SU-DHL-6 (cell line): ENCODE data around the gene TCEANC.

ENCODE experiments used
- H2AFZ ChIP-seq: fragments of 200-600 bp; sonication (generic); 2 replicates; pipeline ENCODE4 v1.6.1; 2014; ENCODE audit warnings: low read depth, mild to moderate bottlenecking, moderate library complexity, mixed read lengths, antibody characterized with exemption, low read length; ENCODE audit not compliant: severe bottlenecking
- H3F3A ChIP-seq: fragments of 200-600 bp; shearing (Covaris generic); 2 replicates; pipeline ENCODE4 v1.6.0; 2016; ENCODE audit warnings: antibody characterized with exemption, mild to moderate bottlenecking; ENCODE audit not compliant: insufficient read depth
- H3K27ac ChIP-seq: fragments of 200-600 bp; sonication (generic); 2 replicates; pipeline ENCODE4 v1.5.1; 2016; ENCODE audit warnings: low read depth, mild to moderate bottlenecking, low read length, moderate library complexity, mixed read lengths
- H3K27me3 ChIP-seq: fragments of 200-600 bp; sonication (generic), shearing (Covaris generic); 2 replicates; pipeline ENCODE4 v1.6.0; 2014; ENCODE audit warnings: mild to moderate bottlenecking, low read length
- H3K36me3 ChIP-seq: fragments of 200-600 bp; sonication (generic); 2 replicates; pipeline ENCODE4 v1.6.1; 2014; ENCODE audit warnings: mild to moderate bottlenecking, low read length, mixed read lengths
- H3K4me2 ChIP-seq: fragments of 300-600, 200-600 bp; shearing (Covaris generic), sonication (generic); 2 replicates; pipeline ENCODE4 v1.6.0; 2014; ENCODE audit warnings: low read length, low read depth, mild to moderate bottlenecking; ENCODE audit not compliant: poor library complexity, severe bottlenecking
- H3K4me3 ChIP-seq: fragments of 200-600 bp; sonication (generic); 2 replicates; pipeline ENCODE4 v1.5.1; 2014; ENCODE audit warnings: antibody characterized with exemption, low read length, mild to moderate bottlenecking, mixed read lengths; ENCODE audit not compliant: insufficient read depth, poor library complexity, severe bottlenecking
- H3K79me2 ChIP-seq: fragments of 200-600 bp; sonication (generic); 2 replicates; pipeline ENCODE4 v1.6.1; 2014; ENCODE audit warnings: mild to moderate bottlenecking, low read length, moderate library complexity; ENCODE audit not compliant: insufficient read depth
- H3K9ac ChIP-seq: fragments of 200-600 bp; sonication (generic); 2 replicates; pipeline ENCODE4 v1.7.0; 2014; ENCODE audit warnings: mild to moderate bottlenecking, low read length
- H3K9me2 ChIP-seq: fragments of 200-600 bp; sonication (generic); replicated peaks from 2 replicates; pipeline ENCODE4 v1.6.1; 2014; ENCODE audit warnings: low read length; ENCODE audit not compliant: insufficient read depth
- H3K9me3 ChIP-seq: fragments of 200-600 bp; sonication (generic); 2 replicates; pipeline ENCODE4 v1.6.1; 2014; ENCODE audit warnings: low read length, mixed read lengths; ENCODE audit not compliant: insufficient read depth
- H4K20me1 ChIP-seq: fragments of 200-600 bp; sonication (generic); 2 replicates; pipeline ENCODE4 v1.6.1; 2014; ENCODE audit warnings: low read depth, mild to moderate bottlenecking, antibody characterized with exemption, low read length, moderate library complexity, mixed read lengths
- CTCF ChIP-seq: fragments of 200-600 bp; sonication (generic); IDR thresholded peaks from one replicate; pipeline ENCODE4 v1.5.1; 2017; ENCODE audit warnings: antibody characterized with exemption, mild to moderate bottlenecking, low read length, moderate library complexity; ENCODE audit not compliant: insufficient read depth, poor library complexity, severe bottlenecking
- EZH2phosphoT487 ChIP-seq: fragments of 200-600 bp; sonication (generic), shearing (Covaris generic); conservative IDR thresholded peaks from 2 replicates; pipeline ENCODE4 v1.6.1; 2018; ENCODE audit warnings: mild to moderate bottlenecking, antibody characterized with exemption, low read length, moderate library complexity, mixed read lengths

Gene TCEANC

GRCh38 chrX:13661735-13662288 lies 8.9 kb downstream of the TCEANC start:
- no peaks in the 10 kb centered on the region for H3K27me3 ChIP-seq
- no peak overlapping the region for H2AFZ ChIP-seq
- H3K4me2 ChIP-seq: no peak overlapping the region
- no peak overlapping the region for H3K4me3 ChIP-seq
- no peaks in the 10 kb centered on the region for H3K9me3 ChIP-seq
- H3K9me2 ChIP-seq: no peaks in the 10 kb centered on the region
- no peak for TF ChIP-seq EZH2phosphoT487
- no peak overlapping the region for H3K9ac ChIP-seq
- no peak overlapping the region for H3K27ac ChIP-seq
- 0 out of 2 replicates have a peak, but pooled peaks cover 4% of the 10 kb centered on the region for H3K36me3 ChIP-seq
- no peaks in the 10 kb centered on the region for H3F3A ChIP-seq
- H4K20me1 ChIP-seq: no peaks in the 10 kb centered on the region
- no peaks in the 10 kb centered on the region for H3K79me2 ChIP-seq

- no peak overlapping the region for H3K4me3 ChIP-seq
- H3K79me2 ChIP-seq: no peaks in the 10 kb centered on the region
- no peak overlapping the region for H3K27ac ChIP-seq
- H2AFZ ChIP-seq: no peak overlapping the region
- H3K4me2 ChIP-seq: no peak overlapping the region
- H3K9me2 ChIP-seq: no peaks in the 10 kb centered on the region
- no peaks in the 10 kb centered on the region for H3K9me3 ChIP-seq
- no peaks in the 10 kb centered on the region for H3F3A ChIP-seq
- TF ChIP-seq EZH2phosphoT487 (no peak), CTCF (no peak)
- no peaks in the 10 kb centered on the region for H4K20me1 ChIP-seq
- H3K27me3 ChIP-seq: no peaks in the 10 kb centered on the region
- no peak overlapping the region for H3K9ac ChIP-seq
- H3K36me3 ChIP-seq: 0 out of 2 replicates have a peak, but pooled peaks cover 4% of the 10 kb centered on the region
Measured at GRCh38 chrX:13662355-13662791, 9.4 kb downstream of the TCEANC start.

DNA sequence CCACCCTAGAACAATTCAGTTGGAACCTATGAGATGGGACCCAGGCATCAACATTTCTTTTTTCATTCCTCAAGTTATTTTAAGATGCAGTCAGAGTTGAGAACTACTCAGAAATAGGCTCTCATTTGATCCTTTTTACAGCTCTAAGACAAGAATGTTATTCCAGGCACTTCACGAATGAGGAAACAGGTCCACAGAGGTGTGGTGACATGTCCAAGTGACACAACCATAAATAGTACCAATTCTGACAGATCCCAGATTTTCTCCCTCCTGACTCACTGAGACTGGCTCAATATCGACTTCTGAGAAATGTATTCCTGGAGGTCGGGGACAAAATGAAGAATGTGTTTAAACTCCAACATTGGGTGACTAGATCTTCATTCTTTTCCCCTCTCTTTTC lies 11.1 kb downstream of the TCEANC start:
- Histone ChIP-seq H3K9me3 (no peaks in the 10 kb centered on the region), H3K4me2 (no peak overlapping the region), H3K9me2 (no peaks in the 10 kb centered on the region), H3F3A (no peaks in the 10 kb centered on the region), H3K27me3 (no peaks in the 10 kb centered on the region), H2AFZ (no peak overlapping the region), H3K9ac (no peak overlapping the region), H3K36me3 (0 out of 2 replicates have a peak, but pooled peaks cover 4% of the 10 kb centered on the region), H3K27ac (no peak overlapping the region), H3K79me2 (no peaks in the 10 kb centered on the region), H3K4me3 (no peak overlapping the region), H4K20me1 (no peaks in the 10 kb centered on the region)
- TF ChIP-seq CTCF (no peak), EZH2phosphoT487 (no peak)

DNA sequence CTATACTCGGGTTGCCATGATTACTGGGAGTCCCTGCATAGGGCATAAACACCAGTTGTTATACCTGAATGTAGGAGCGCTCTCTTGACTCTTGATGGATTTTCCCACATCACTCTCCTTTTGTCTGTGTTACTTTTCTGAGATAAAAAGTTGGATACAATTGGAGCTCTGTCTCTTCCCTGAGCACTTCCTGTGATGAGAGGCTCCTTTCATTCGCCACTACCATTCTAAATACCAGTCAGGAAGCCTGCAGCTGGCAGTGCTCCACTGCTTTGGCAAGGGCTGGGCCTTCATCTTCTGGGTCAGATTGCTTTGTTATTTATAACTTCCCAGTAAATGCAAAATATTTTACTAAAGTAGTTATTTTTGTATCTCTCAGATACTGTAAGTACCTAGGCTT lies 13.9 kb downstream of the TCEANC start:
- Histone ChIP-seq H3F3A (no peaks in the 10 kb centered on the region), H3K9me3 (no peaks in the 10 kb centered on the region), H3K79me2 (no peaks in the 10 kb centered on the region), H3K9ac (no peak overlapping the region), H3K36me3 (no peaks in the 10 kb centered on the region), H3K4me2 (no peak overlapping the region), H3K27me3 (no peaks in the 10 kb centered on the region), H2AFZ (no peak overlapping the region), H3K27ac (no peak overlapping the region), H3K9me2 (no peaks in the 10 kb centered on the region), H3K4me3 (no peak overlapping the region), H4K20me1 (no peaks in the 10 kb centered on the region)
- TF ChIP-seq CTCF (no peak), EZH2phosphoT487 (no peak)
